ENCODE results near the gene TFAP2E.

- TF ChIP-seq RARB (CRISPR knock-in tag; IDR thresholded peaks at IDR 0.05) (no peak), PPARA (CRISPR knock-in tag; IDR thresholded peaks at IDR 0.05; ENCODE audit: borderline replicate concordance) (no peak), ZNF8 (CRISPR knock-in tag; IDR thresholded peaks at IDR 0.05) (no peak), ZFP30 (CRISPR knock-in tag; IDR thresholded peaks at IDR 0.05) (no peak), PATZ1 (CRISPR knock-in tag; IDR thresholded peaks at IDR 0.05; ENCODE audit: borderline replicate concordance) (no peak)
Observed at GRCh38 chr1:35615440-35615839, 42.3 kb downstream of the TFAP2E start.

Measured in SK-N-SH treated with all-trans-retinoic acid at 6 μM for 48 hours (cell line).